Measurements from ENCODE around the gene HDAC7. TPM values are rescaled to one million over a fixed set of nuclear protein-coding genes. Genes with fewer than 3 reads are reported as not detected.

HDAC7 gene
- total RNA-seq (2014; rRNA removed; shearing (Covaris generic); ENCODE audit: low replicate concordance), result 36.2 and 54.8 TPM in 2 replicates

- peak within 1 kb of the TSS; percentile 87 for H3K27ac ChIP-seq (ENCODE audit: low read length)
- H3K9me2 ChIP-seq (replicated peaks; ENCODE audit: insufficient read depth, low read length), result no peaks in the 10 kb centered on the region
- peak within 1 kb of the TSS; percentile 91 for H3K4me3 ChIP-seq (ENCODE audit: low read length)
- peak within 1 kb of the TSS; percentile 97 for H3K9ac ChIP-seq (ENCODE audit: low read length)
- H3K79me2 ChIP-seq (ENCODE audit: low read length), result peaks cover 48% of the 10 kb centered on the region
- peaks cover 41% of the 10 kb centered on the region for H3K4me1 ChIP-seq (ENCODE audit: low read length)
- H3K36me3 ChIP-seq (ENCODE audit: insufficient read depth, low read length), result no peaks in the 10 kb centered on the region
- peak within 1 kb of the TSS; percentile 93 for H3K4me2 ChIP-seq (ENCODE audit: low read depth, low read length, poor library complexity, severe bottlenecking)
- no peaks in the 10 kb centered on the region for H3K27me3 ChIP-seq (ENCODE audit: low read length)
- peak within 1 kb of the TSS; percentile 10; the same call in 1 of the 2 replicates for H2AFZ ChIP-seq (ENCODE audit: low read length)
- no peaks in the 10 kb centered on the region for H3K9me3 ChIP-seq (ENCODE audit: low read length)
- peak; percentile 93 for DNase-seq
- H4K20me1 ChIP-seq (ENCODE audit: insufficient read depth, low read depth, low read length), result no peaks in the 10 kb centered on the region
These were observed at the start of gene HDAC7 for GRCh38 chr12:47819896-47820630. Gene HDAC7, minus strand, starts transcription at chr12:47819903. Its CDS starts 118 bp downstream, at chr12:47819785.

DNA sequence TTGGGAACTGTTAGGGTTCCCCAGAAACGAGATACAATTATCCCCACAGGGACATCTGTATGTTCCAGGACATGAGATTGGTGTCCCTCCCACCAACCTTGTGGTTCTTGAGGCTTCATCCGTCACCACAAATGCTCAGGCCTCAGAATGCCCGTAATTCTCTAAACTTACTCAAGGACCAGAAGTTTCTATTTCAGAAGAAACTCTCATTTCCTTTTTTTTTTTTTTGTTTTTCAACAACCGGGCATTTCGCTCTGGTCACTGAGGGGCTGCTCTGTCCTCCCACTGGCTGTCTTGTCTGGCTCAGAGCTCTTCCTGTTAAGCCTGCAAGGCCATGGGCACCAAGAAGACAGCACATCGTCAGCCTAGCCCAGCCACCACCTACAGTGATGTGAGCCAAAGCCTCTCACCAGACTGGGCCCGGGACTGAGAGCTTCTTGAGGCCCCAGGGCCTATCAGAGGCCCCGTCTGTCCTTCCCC, 48.9 kb upstream of the HDAC7 start:
- Histone ChIP-seq H3K9me2 (replicated peaks; ENCODE audit: insufficient read depth, low read length) (no peaks in the 10 kb centered on the region), H3K4me2 (ENCODE audit: low read depth, low read length, poor library complexity, severe bottlenecking) (no peak overlapping the region), H4K20me1 (ENCODE audit: insufficient read depth, low read depth, low read length) (no peaks in the 10 kb centered on the region), H3K9ac (ENCODE audit: low read length) (no peak overlapping the region), H2AFZ (ENCODE audit: low read length) (no peak overlapping the region), H3K79me2 (ENCODE audit: low read length) (no peaks in the 10 kb centered on the region), H3K27me3 (ENCODE audit: low read length) (no peaks in the 10 kb centered on the region), H3K4me3 (ENCODE audit: low read length) (no peak overlapping the region), H3K27ac (ENCODE audit: low read length) (no peak overlapping the region), H3K36me3 (ENCODE audit: insufficient read depth, low read length) (no peaks in the 10 kb centered on the region), H3K9me3 (ENCODE audit: low read length) (no peaks in the 10 kb centered on the region), H3K4me1 (ENCODE audit: low read length) (no peaks in the 10 kb centered on the region)
- no peak for DNase-seq

- Histone ChIP-seq H2AFZ (ENCODE audit: low read length) (no peak overlapping the region), H3K4me1 (ENCODE audit: low read length) (no peaks in the 10 kb centered on the region), H3K9me3 (ENCODE audit: low read length) (no peaks in the 10 kb centered on the region), H4K20me1 (ENCODE audit: insufficient read depth, low read depth, low read length) (no peaks in the 10 kb centered on the region), H3K79me2 (ENCODE audit: low read length) (no peaks in the 10 kb centered on the region), H3K4me3 (ENCODE audit: low read length) (no peak overlapping the region), H3K36me3 (ENCODE audit: insufficient read depth, low read length) (no peaks in the 10 kb centered on the region), H3K9me2 (replicated peaks; ENCODE audit: insufficient read depth, low read length) (no peaks in the 10 kb centered on the region), H3K27me3 (ENCODE audit: low read length) (no peaks in the 10 kb centered on the region), H3K27ac (ENCODE audit: low read length) (no peak overlapping the region), H3K9ac (ENCODE audit: low read length) (no peak overlapping the region), H3K4me2 (ENCODE audit: low read depth, low read length, poor library complexity, severe bottlenecking) (no peak overlapping the region)
- no peak for DNase-seq
These were observed 48.3 kb upstream of the HDAC7 start for GRCh38 chr12:47868041-47868440.

DNA sequence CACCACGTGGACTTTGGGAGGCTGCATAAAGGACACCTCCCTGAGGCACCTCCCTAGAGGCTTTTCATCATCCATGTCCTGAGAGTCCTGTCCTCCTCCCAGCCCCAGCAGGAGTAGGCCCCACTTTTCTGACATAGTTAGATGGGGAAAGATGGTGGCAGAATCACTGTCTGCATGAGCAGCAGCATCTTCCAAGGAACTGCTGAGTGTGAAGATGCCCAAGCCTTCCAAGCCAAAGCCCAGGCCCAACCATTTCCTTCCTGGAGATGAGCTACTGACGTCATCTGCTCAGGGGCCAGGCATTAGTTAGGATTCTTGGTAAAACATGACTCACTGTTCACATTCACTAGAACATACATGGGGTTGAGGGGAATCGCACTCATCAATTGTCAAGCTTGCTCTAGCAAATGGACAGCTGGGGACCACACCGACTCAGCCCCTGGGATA, 47.8 kb upstream of the HDAC7 start:
- Histone ChIP-seq H3K27me3 (ENCODE audit: low read length) (no peaks in the 10 kb centered on the region), H3K4me1 (ENCODE audit: low read length) (no peaks in the 10 kb centered on the region), H3K9me2 (replicated peaks; ENCODE audit: insufficient read depth, low read length) (no peaks in the 10 kb centered on the region), H2AFZ (ENCODE audit: low read length) (no peak overlapping the region), H3K36me3 (ENCODE audit: insufficient read depth, low read length) (no peaks in the 10 kb centered on the region), H3K27ac (ENCODE audit: low read length) (no peak overlapping the region), H3K79me2 (ENCODE audit: low read length) (no peaks in the 10 kb centered on the region), H3K9ac (ENCODE audit: low read length) (no peak overlapping the region), H3K4me2 (ENCODE audit: low read depth, low read length, poor library complexity, severe bottlenecking) (no peak overlapping the region), H3K4me3 (ENCODE audit: low read length) (no peak overlapping the region), H3K9me3 (ENCODE audit: low read length) (no peaks in the 10 kb centered on the region), H4K20me1 (ENCODE audit: insufficient read depth, low read depth, low read length) (no peaks in the 10 kb centered on the region)
- DNase-seq, result no peak

GRCh38 chr12:47864646-47865235, 45.0 kb upstream of the HDAC7 start:
- H4K20me1 ChIP-seq (ENCODE audit: insufficient read depth, low read depth, low read length), result no peaks in the 10 kb centered on the region
- H3K4me2 ChIP-seq (ENCODE audit: low read depth, low read length, poor library complexity, severe bottlenecking), result no peak overlapping the region
- no peaks in the 10 kb centered on the region for H3K9me3 ChIP-seq (ENCODE audit: low read length)
- H3K9ac ChIP-seq (ENCODE audit: low read length), result no peak overlapping the region
- H3K27me3 ChIP-seq (ENCODE audit: low read length), result no peaks in the 10 kb centered on the region
- no peak overlapping the region for H2AFZ ChIP-seq (ENCODE audit: low read length)
- DNase-seq, result no peak
- H3K4me3 ChIP-seq (ENCODE audit: low read length), result no peak overlapping the region
- H3K27ac ChIP-seq (ENCODE audit: low read length), result no peak overlapping the region
- no peaks in the 10 kb centered on the region for H3K9me2 ChIP-seq (replicated peaks; ENCODE audit: insufficient read depth, low read length)
- H3K4me1 ChIP-seq (ENCODE audit: low read length), result no peaks in the 10 kb centered on the region
- no peaks in the 10 kb centered on the region for H3K79me2 ChIP-seq (ENCODE audit: low read length)
- no peaks in the 10 kb centered on the region for H3K36me3 ChIP-seq (ENCODE audit: insufficient read depth, low read length)

GRCh38 chr12:47863985-47864384, 44.3 kb upstream of the HDAC7 start:
- H3K4me2 ChIP-seq (ENCODE audit: low read depth, low read length, poor library complexity, severe bottlenecking), result no peak overlapping the region
- no peak overlapping the region for H3K27ac ChIP-seq (ENCODE audit: low read length)
- H3K27me3 ChIP-seq (ENCODE audit: low read length), result no peaks in the 10 kb centered on the region
- H3K4me3 ChIP-seq (ENCODE audit: low read length), result no peak overlapping the region
- H3K9ac ChIP-seq (ENCODE audit: low read length), result no peak overlapping the region
- H3K4me1 ChIP-seq (ENCODE audit: low read length), result no peaks in the 10 kb centered on the region
- no peaks in the 10 kb centered on the region for H3K9me3 ChIP-seq (ENCODE audit: low read length)
- DNase-seq, result no peak
- no peaks in the 10 kb centered on the region for H3K79me2 ChIP-seq (ENCODE audit: low read length)
- H3K9me2 ChIP-seq (replicated peaks; ENCODE audit: insufficient read depth, low read length), result no peaks in the 10 kb centered on the region
- no peaks in the 10 kb centered on the region for H3K36me3 ChIP-seq (ENCODE audit: insufficient read depth, low read length)
- no peak overlapping the region; the same call in 1 of the 2 replicates for H2AFZ ChIP-seq (ENCODE audit: low read length)
- H4K20me1 ChIP-seq (ENCODE audit: insufficient read depth, low read depth, low read length), result no peaks in the 10 kb centered on the region

DNA sequence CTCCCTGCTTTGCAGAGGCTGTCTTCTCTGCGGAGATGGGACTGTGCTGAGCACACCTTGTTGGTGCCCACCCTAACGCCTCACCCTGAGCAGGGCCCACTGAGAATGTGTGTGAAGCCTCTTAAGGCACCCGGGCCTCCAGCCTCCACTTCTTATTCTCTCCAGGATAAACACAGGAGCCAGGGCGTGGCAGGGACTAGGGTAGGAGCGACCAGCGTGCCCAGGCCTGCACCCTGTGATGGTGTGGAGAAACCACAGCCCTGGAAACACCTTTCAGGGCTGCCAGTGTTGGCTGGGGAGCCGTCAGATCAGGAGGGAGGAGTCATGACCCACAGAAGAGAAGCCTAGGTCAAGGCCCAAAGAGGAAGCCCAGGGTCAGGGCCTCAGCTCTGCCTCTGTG, 43.8 kb upstream of the HDAC7 start:
- no peaks in the 10 kb centered on the region for H3K9me2 ChIP-seq (replicated peaks; ENCODE audit: insufficient read depth, low read length)
- H3K27ac ChIP-seq (ENCODE audit: low read length), result no peak overlapping the region
- H3K4me2 ChIP-seq (ENCODE audit: low read depth, low read length, poor library complexity, severe bottlenecking), result no peak overlapping the region
- H3K9me3 ChIP-seq (ENCODE audit: low read length), result no peaks in the 10 kb centered on the region
- H3K36me3 ChIP-seq (ENCODE audit: insufficient read depth, low read length), result no peaks in the 10 kb centered on the region
- H3K79me2 ChIP-seq (ENCODE audit: low read length), result no peaks in the 10 kb centered on the region
- no peaks in the 10 kb centered on the region for H3K27me3 ChIP-seq (ENCODE audit: low read length)
- H3K4me1 ChIP-seq (ENCODE audit: low read length), result no peaks in the 10 kb centered on the region
- no peak overlapping the region for H3K4me3 ChIP-seq (ENCODE audit: low read length)
- DNase-seq, result no peak
- no peak overlapping the region for H3K9ac ChIP-seq (ENCODE audit: low read length)
- no peak overlapping the region for H2AFZ ChIP-seq (ENCODE audit: low read length)
- H4K20me1 ChIP-seq (ENCODE audit: insufficient read depth, low read depth, low read length), result no peaks in the 10 kb centered on the region

GRCh38 chr12:47862881-47863280, 43.2 kb upstream of the HDAC7 start:
- no peak overlapping the region for H3K9ac ChIP-seq (ENCODE audit: low read length)
- H3K9me2 ChIP-seq (replicated peaks; ENCODE audit: insufficient read depth, low read length), result no peaks in the 10 kb centered on the region
- no peak for DNase-seq
- H2AFZ ChIP-seq (ENCODE audit: low read length), result no peak overlapping the region
- no peaks in the 10 kb centered on the region for H3K9me3 ChIP-seq (ENCODE audit: low read length)
- no peak overlapping the region for H3K4me2 ChIP-seq (ENCODE audit: low read depth, low read length, poor library complexity, severe bottlenecking)
- no peaks in the 10 kb centered on the region for H3K4me1 ChIP-seq (ENCODE audit: low read length)
- H3K27ac ChIP-seq (ENCODE audit: low read length), result no peak overlapping the region
- H3K36me3 ChIP-seq (ENCODE audit: insufficient read depth, low read length), result no peaks in the 10 kb centered on the region
- no peaks in the 10 kb centered on the region for H4K20me1 ChIP-seq (ENCODE audit: insufficient read depth, low read depth, low read length)
- H3K4me3 ChIP-seq (ENCODE audit: low read length), result no peak overlapping the region
- H3K79me2 ChIP-seq (ENCODE audit: low read length), result no peaks in the 10 kb centered on the region
- no peaks in the 10 kb centered on the region for H3K27me3 ChIP-seq (ENCODE audit: low read length)

All from Karpas-422 (cell line).